Measurements from ENCODE around the gene SULT1A3.
"Not testable (repeated sequence)": the region's sequence is repeated elsewhere in the genome, so short reads cannot be mapped to it uniquely, and the experiment has no call there.

SULT1A3 gene

DNA sequence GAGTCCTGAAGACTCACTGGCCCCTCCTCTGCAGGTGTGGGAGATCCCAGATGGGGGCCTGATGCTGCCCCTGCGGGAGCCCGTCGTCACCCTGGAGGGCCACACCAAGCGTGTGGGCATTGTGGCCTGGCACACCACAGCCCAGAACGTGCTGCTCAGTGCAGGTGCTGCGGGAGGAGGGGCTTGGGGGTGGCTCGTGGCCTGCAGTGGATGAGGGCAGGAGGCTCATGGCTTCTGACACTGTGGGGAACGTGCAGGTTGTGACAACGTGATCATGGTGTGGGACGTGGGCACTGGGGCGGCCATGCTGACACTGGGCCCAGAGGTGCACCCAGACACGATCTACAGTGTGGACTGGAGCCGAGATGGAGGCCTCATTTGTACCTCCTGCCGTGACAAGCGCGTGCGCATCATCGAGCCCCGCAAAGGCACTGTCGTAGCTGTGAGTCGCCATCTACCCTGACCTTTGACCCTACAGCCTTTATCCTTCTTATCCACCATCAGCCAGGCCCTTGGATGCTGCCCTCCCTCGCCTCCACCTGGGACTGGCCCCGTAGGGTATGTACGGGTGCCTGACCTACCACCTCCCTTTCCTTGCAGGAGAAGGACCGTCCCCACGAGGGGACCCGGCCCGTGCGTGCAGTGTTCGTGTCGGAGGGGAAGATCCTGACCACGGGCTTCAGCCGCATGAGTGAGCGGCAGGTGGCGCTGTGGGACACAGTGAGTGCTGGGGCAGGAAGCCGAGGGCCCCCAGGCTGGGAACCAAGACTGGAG is 12.1 kb upstream of the SULT1A3 start:
- no peak for DNase-seq (ENCODE audit: low spot score)

DNA sequence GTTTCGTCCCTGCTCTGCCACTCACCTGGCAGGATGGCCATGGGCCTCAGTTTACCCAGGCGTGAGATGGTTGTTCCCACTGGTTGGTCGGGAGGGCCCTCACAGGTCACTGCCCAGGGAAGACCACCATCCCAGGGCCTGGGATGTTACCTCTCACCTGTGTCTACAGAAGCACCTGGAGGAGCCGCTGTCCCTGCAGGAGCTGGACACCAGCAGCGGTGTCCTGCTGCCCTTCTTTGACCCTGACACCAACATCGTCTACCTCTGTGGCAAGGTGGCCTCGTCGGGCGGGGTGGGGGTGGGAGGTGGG is 11.5 kb upstream of the SULT1A3 start:
- DNase-seq (ENCODE audit: low spot score): no peak

DNA sequence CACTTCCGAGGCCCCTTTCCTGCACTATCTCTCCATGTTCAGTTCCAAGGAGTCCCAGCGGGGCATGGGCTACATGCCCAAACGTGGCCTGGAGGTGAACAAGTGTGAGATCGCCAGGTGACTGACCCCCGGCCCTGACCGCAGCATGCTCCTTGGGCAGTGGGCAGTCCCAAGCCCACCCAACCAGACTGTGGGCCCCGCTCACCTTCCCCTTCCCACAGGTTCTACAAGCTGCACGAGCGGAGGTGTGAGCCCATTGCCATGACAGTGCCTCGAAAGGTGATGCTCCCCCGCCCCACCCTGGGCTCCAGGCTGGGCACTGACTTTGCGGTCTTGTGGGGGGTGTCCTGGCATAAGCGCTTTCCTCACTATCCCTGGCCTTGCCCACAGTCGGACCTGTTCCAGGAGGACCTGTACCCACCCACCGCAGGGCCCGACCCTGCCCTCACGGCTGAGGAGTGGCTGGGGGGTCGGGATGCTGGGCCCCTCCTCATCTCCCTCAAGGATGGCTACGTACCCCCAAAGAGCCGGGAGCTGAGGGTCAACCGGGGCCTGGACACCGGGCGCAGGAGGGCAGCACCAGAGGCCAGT is 11.0 kb upstream of the SULT1A3 start:
- no peak for DNase-seq (ENCODE audit: low spot score)

DNA sequence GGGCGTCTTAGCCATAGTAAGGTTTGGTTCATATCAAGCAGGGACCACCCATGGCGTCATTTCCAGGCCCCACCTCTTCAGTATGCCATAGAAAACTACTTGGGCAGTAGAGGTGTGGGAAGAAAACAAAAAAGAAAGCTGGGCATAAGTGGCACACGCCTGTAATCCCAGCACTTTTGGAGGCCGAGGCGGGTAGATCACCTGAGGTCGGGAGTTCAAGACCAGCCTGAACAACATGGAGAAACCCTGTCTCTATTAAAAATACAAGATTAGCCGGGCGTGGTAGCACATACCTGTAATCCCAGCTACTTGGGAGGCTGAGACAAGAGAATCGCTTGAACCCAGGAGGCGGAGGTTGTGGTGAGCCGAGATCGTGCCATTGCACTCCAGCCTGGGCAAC is 7.9 kb upstream of the SULT1A3 start:
- DNase-seq (ENCODE audit: low spot score): not testable (repeated sequence)

DNA sequence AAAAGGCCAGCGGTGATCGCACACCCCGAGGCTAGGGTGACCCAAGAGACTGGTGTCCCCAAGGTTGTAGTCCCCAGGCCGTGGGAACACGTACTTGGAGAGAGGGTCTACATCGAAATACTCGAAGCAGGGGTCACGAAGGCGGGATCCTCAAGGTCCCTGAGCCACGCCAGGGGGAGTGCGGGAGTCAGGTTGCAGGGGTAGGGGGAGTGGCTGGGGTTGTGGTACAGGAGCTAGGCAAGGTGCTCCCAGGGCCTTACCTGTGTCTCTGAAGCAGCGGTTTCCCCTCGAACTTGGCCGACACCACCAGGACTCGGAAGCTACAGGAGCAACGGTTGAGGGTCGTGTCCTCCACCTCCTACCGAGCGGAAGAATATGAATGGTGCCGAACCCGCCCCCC is 6.0 kb upstream of the SULT1A3 start:
- not testable (repeated sequence) for DNase-seq (ENCODE audit: low spot score)

- DNase-seq (ENCODE audit: low spot score): not testable (repeated sequence)
Observed at GRCh38 chr16:30193615-30194014, 5.4 kb upstream of the SULT1A3 start, which contains the start of the genes BOLA2B and SLX1A. Gene BOLA2B (minus strand): TSS chr16:30193666. CDS start chr16:30193595, 71 bp downstream. Gene SLX1A (plus strand): TSS chr16:30193875. CDS start chr16:30194085, 210 bp downstream.

DNA sequence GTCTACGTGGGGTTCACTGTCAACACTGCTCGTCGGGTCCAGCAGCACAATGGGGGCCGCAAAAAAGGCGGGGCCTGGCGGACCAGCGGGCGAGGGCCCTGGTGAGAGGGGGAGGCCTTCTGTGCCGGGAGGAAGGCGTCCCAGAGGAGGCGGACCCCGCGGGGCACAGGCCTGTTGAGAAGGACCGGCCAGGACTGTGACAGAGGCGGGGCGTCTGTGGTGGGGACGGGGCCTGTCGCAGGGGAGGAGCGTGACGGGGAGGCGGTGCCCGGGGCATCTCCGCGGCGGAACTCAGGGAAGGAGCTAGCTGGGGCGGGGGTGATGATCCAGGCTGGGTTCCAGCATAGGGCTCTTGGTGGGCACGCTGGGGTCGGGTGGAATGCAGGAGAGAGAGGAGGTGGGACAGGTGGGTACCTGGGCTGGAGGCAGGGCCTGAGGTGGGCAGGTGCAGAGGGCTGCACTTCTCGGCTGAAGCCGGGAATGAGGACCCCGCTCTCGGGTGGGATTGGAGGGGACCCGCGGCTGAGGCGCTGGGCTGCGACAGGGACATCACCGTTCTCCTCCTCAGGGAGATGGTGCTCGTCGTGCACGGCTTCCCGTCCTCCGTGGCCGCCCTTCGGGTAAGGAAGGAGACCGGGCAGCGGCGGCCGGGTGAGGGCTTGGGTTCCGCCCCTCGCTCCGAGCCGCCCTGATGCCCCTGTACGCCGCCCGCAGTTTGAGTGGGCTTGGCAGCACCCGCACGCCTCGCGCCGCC is 4.7 kb upstream of the SULT1A3 start:
- DNase-seq (ENCODE audit: low spot score): not testable (repeated sequence)

GRCh38 chr16:30197001-30197400 is 2.1 kb upstream of the SULT1A3 start:
- DNase-seq (ENCODE audit: low spot score): not testable (repeated sequence)

DNA sequence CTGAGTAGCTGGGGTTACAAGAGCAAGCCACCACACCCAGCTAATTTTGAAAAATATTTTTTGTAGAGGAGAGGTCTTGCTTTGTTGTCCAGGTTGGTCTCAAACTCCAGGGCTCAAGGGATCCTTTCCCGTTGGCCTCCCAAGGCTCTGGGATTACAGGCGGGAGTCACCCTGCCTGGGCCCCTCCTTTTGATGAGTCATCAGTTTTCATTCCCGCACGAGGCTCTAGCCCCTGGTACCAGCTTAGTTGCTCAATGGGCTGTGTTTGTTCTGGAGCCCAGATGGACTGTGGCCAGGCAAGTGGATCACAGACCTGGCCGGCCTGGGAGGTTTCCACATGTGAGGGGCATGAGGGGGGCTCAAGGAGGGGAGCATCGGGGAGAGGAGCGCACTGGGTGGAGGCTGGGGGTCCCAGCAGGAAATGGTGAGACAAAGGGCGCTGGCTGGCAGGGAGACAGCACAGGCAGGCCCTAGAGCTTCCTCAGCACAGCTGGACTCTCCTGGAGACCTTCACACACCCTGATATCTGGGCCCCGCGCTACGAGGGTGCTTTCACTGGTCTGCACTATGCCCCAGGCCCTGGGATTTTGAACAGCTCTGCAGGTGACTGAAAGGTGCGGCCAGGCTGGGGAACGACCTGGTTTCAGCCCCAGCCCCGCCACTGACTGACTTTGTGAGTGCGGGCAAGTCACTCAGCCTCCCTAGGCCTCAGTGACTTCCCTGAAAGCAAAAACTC is 721 bp downstream of the SULT1A3 start:
- not testable (repeated sequence) for DNase-seq (ENCODE audit: low spot score)

DNA sequence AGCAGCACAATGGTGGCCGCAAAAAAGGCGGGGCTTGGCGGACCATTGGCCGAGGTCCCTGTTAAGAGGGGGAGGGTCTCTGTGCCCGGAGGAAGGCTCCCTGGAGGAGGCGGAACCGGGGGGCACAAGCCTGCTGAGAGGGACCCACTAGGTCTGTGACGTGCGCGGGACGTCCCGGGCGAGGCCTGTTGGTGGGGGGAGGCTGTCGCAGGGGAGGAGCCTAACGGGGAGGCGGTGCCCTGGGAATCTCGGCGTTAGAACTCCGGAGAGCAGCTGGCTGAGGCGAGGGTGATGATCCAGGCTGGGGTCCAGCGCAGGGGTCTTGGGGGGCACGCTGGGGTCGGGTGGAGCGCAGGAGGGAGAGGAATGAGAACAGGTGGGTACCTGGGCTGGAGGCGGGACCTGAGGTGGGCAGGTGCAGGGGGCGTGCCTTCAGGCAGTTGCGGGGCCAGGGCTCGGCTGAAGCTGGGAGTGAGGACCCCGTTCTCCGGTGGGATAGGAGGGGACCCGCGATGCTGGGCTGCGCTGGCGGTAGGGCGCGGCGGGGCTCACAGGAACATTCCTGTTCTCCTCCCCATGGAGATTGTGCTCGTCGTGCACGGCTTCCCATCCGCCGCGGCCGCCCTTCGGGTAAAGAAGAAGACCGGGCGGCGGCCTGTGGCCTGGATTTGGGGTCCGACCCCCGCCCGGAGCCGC is 6.6 kb downstream of the SULT1A3 start:
- not testable (repeated sequence) for DNase-seq (ENCODE audit: low spot score)

DNA sequence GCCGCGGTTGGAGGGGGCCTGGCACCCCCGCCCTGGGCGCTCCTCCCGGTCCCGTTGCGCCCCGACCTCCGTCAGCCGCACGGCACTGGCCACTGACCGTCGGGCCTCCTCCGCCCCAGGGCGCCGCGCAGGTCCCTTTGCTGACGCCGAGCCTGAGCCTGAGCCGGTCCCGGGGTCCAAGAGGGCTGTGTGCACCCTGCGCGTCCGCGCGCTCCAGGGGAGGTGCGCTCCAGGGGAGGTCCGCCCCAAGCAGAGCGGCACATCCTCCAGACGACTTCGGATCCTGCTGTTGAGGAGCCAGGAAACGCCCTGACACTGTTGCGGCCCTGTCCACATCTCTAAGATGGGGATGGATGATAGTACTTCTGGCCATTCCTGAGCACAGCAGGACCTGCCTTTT is 7.2 kb downstream of the SULT1A3 start:
- DNase-seq (ENCODE audit: low spot score): not testable (repeated sequence)

DNA sequence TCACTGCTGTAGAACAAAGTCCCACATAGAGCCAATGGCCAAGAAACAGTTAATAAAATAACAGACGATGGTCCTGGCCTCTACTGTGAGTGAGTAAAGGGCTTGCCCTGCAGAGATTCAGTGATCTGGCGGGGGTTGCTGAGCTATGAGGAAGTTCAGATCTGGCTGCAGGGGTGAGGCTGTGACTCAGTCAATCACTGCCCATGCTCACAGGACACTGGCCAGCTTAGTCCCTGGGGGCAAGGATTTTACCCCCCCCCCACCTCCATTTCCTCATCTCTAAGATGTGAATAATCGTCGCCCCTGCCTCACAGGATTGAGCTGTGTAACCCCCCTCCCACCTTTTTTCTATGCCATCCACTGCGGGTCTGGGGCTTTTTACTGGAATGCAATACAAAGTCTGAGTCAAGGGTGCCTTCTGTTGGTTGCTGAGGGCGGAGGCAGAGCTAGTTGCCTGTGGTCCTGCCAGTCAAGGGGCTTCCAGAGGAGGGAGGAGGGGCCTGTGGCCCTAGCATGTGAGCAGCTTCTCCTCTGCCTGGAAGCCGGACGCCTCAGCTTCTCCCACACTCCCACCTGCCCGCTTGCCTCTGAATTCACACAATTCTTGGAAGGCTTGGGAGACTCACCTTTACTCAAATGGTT is 8.1 kb downstream of the SULT1A3 start:
- DNase-seq (ENCODE audit: low spot score): not testable (repeated sequence)

DNA sequence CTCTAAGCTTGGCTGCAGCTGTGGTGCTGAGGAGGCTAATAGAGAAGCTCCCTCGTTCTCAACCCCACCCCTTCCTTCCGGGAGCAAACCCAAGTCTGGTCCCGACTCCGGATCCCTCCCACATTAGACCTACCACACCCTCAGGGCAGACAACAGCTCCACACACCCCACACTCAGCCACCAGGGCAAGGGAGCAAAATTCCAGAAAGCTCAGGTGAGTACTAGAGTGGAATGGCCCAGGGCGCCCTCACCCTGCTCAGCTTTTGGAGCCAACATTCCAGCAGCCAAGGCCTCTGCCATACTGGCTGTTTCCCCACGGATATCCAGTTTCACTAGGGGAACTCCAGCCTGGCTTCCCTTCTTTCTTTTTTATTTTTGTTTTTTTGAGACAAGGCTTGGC is 10.0 kb downstream of the SULT1A3 start:
- DNase-seq (ENCODE audit: low spot score): not testable (repeated sequence)

- not testable (repeated sequence) for DNase-seq (ENCODE audit: low spot score)
Observed at GRCh38 chr16:30211414-30211813, 12.4 kb downstream of the SULT1A3 start.

- DNase-seq (ENCODE audit: low spot score): not testable (repeated sequence)
Observed at GRCh38 chr16:30217082-30217481, 18.0 kb downstream of the SULT1A3 start.

- not testable (repeated sequence) for DNase-seq (ENCODE audit: low spot score)
Observed at GRCh38 chr16:30248379-30248778, 49.3 kb downstream of the SULT1A3 start, which contains the start of gene NPIPB13. Gene NPIPB13 (minus strand): TSS chr16:30248479. CDS start chr16:30245573, 2,906 bp downstream.

Measured in putamen (tissue), 1 donor.